Kidney (tissue), 14 donors: Measurements from ENCODE around the gene CPT1B. TPM values are rescaled to one million over a fixed set of nuclear protein-coding genes. Genes with fewer than 3 reads are reported as not detected.

Experiments used
- DNase-seq, 5 donors: peaks; one replicate each; pipeline ENCODE4 v3.0.0-alpha.2; 2013 to 2020
- FAIRE-seq: peaks from 2 replicates; lab custom pipeline; 2012; peaks lifted over from hg19 to GRCh38; lab: Jason Lieb, UNC
- H3K27ac ChIP-seq, 2 donors: one replicate each; pipeline ENCODE4 v1.7.0; 2013; ENCODE audit warnings: low read depth in 2 of 2, low read length in 2 of 2, inconsistent platforms in 1 of 2
- H3K27me3 ChIP-seq: one replicate; pipeline ENCODE4 v1.7.1; 2013; ENCODE audit warnings: low read length, inconsistent platforms; ENCODE audit not compliant: control insufficient read depth, insufficient read depth
- H3K36me3 ChIP-seq, 3 donors: one replicate each; pipeline versions ENCODE4 v1.7.0 to v1.7.1; 2013; ENCODE audit warnings: low read length in 3 of 3, control low read depth in 1 of 3, inconsistent platforms in 1 of 3; ENCODE audit not compliant: insufficient read depth in 3 of 3, control insufficient read depth in 2 of 3
- H3K4me1 ChIP-seq, 3 donors: one replicate each; pipeline versions ENCODE4 v1.7.0 to v1.7.1; 2013; ENCODE audit warnings: low read length in 3 of 3, inconsistent platforms in 1 of 3, low read depth in 1 of 3; ENCODE audit not compliant: control insufficient read depth in 2 of 3, insufficient read depth in 2 of 3
- H3K4me3 ChIP-seq, 3 donors: one replicate each; pipeline versions ENCODE4 v1.7.0 to v1.8.1; 2013; ENCODE audit warnings: low read length in 3 of 3, control low read depth in 1 of 3, inconsistent platforms in 1 of 3
- H3K9ac ChIP-seq, 3 donors: one replicate each; pipeline versions ENCODE4 v1.7.0 to v1.7.1; 2013; ENCODE audit warnings: low read length in 3 of 3, control low read depth in 1 of 3, inconsistent platforms in 1 of 3
- H3K9me3 ChIP-seq, 3 donors: one replicate each; pipeline versions ENCODE4 v1.7.0 to v1.7.1; 2013; ENCODE audit warnings: low read length in 3 of 3, control low read depth in 1 of 3, inconsistent platforms in 1 of 3; ENCODE audit not compliant: control insufficient read depth in 2 of 3, insufficient read depth in 1 of 3
- intact Hi-C: fragments of 100-400 bp; cut with DNase I; formaldehyde crosslinking; loops from one replicate; pipeline ENCODE4 v1.11.1; 2022
- polyA plus RNA-seq: library from polyadenylated mRNA; stranded (reverse); fragments of 350-450 nt; fragmentation: Illumina TruSeq; extraction: RNeasy Lipid Tissue Mini Kit (QIAGEN cat#74804); gene quantifications from one replicate; pipeline ENCODE4 v1.2.3, GENCODE V29; 2014; ENCODE audit warnings: low read depth, low replicate concordance; ENCODE audit not compliant: insufficient read depth
- total RNA-seq: library from RNA; stranded (reverse); fragmentation: NEBNext Ultra II Directional; extraction: Animal tissue kit (Norgen Biotek cat#: 25700); gene quantifications from one replicate; pipeline ENCODE4 v1.2.1, GENCODE V29; 2021
- TF ChIP-seq, protein P1 (sequence below): IDR thresholded peaks from 3 replicates; pipeline ENCODE4 v1.5.1; 2012; ENCODE audit warnings: mild to moderate bottlenecking, moderate library complexity, borderline replicate concordance; ENCODE audit not compliant: insufficient read depth; ENCODE audit errors: extremely low read depth
- donor health status: control.
- donor health status: control.
- donor health status: control.
- donor health status: control.
- donor health status: control.
- donor health status: DM: yes; HTN: yes; CAD: no.
- donor health status: Normal renal cell carcinoma (clear cell type).

Gene CPT1B
- total and polyA plus RNA-seq, 2 donors from 2014 or later = 20.6 to 34.3 TPM

DNA sequence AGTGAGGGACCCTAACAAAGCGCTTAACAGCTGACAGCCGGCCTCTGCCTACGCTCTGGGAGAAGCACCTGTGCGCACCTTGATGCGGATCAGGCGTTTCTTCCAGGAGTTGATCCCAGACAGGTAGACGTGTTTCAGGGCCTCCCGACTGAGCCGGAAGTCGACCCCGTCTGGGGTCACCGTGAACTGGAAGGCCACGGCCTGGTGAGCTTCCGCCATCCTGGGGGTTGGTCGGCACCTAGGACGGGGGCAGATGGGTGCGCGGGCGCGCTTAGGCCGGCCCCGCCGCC, 585 bp downstream of the CPT1B start:
- FAIRE-seq (no peak), DNase-seq (no peak)
- H3K9ac ChIP-seq = peak overlapping the region in 1 of 3 donors; percentile 19
- peaks cover 0 to 4% (median 0%) of the 10 kb centered on the region in 3 donors for H3K36me3 ChIP-seq
- intact Hi-C loops = no loop called here
- H3K9me3 ChIP-seq = no peaks in the 10 kb centered on the region
- no peak overlapping the region for H3K27ac ChIP-seq
- H3K4me1 ChIP-seq = peaks cover 0 to 16% (median 0%) of the 10 kb centered on the region in 3 donors
- no peaks in the 10 kb centered on the region for H3K27me3 ChIP-seq
- no peak overlapping the region for H3K4me3 ChIP-seq
- TF ChIP-seq, protein P1, sequence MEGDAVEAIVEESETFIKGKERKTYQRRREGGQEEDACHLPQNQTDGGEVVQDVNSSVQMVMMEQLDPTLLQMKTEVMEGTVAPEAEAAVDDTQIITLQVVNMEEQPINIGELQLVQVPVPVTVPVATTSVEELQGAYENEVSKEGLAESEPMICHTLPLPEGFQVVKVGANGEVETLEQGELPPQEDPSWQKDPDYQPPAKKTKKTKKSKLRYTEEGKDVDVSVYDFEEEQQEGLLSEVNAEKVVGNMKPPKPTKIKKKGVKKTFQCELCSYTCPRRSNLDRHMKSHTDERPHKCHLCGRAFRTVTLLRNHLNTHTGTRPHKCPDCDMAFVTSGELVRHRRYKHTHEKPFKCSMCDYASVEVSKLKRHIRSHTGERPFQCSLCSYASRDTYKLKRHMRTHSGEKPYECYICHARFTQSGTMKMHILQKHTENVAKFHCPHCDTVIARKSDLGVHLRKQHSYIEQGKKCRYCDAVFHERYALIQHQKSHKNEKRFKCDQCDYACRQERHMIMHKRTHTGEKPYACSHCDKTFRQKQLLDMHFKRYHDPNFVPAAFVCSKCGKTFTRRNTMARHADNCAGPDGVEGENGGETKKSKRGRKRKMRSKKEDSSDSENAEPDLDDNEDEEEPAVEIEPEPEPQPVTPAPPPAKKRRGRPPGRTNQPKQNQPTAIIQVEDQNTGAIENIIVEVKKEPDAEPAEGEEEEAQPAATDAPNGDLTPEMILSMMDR = no peak

DNA sequence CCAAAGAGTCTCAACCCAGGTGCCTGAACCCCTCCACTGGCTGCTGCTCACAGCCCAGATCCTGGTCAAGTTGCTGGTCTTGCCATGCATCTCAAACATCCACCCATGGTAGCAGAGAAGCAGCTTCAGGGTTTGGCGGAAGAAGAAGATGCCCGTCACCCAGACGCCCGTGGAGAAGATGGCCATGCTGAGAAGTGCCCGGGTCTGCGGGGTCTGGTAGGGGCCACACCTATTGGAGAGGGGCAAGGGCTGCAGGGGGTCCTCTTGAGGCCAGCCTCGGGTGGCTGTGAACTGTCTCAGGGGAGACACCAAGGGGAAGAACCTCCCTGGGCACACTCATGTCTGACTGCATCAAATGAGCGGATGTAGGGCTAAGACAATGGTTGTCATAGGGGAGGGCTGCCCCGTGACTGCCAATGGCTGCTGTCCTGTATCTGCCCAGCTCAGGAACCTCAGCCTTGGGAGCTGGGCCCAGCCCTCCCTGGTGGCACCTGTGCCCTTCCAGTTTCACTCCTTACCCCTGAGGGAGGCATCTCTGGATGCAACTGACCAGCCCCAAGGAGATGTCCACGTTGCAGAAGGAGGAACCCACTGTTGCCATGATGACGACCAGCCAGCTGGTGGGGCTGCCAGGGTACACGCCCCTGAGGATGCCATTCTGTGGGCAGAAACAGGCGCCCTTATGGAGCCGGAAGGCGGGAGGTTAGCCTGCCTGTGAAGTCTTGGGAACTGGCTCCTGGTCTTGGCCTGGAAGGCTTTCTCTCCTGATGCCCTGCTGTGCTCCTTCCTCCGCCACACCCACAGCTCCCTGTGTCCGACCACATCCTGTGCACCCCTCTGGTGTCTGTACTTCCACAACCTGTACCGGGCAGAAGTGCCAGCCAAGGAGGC, 1.2 kb downstream of the CPT1B start:
- H3K4me3 ChIP-seq = no peak overlapping the region
- FAIRE-seq = no peak
- no peaks in the 10 kb centered on the region for H3K27me3 ChIP-seq
- H3K27ac ChIP-seq = no peak overlapping the region
- peaks cover 0 to 5% (median 0%) of the 10 kb centered on the region in 3 donors for H3K36me3 ChIP-seq
- H3K9me3 ChIP-seq = no peaks in the 10 kb centered on the region
- DNase-seq = no peak
- peak overlapping the region in 1 of 3 donors; percentile 19 for H3K9ac ChIP-seq
- intact Hi-C loops = no loop called here
- TF ChIP-seq, protein P1 = no peak
- peaks cover 0 to 16% (median 0%) of the 10 kb centered on the region in 3 donors for H3K4me1 ChIP-seq

DNA sequence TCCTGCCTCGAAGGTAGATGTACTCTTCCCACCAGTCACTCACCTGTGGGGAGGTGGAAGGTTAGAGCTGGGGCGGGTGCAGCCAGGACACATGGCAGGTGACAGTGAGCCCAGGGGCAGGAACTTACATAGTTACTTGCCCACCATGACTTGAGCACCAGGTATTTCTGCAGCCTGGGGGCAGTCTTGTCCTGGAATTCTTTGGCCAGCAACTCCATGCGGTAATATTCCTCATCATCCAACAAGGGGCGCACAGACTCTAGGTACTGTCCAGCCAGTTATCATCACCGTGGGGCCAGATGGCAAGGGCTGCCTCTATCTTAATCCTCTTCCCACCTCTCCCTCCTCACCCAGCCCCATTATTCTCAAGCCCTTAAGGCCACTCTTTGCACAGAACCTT, 2.2 kb downstream of the CPT1B start:
- H3K27ac ChIP-seq = no peak overlapping the region
- TF ChIP-seq, protein P1 = no peak
- no peaks in the 10 kb centered on the region for H3K9me3 ChIP-seq
- peaks cover 0 to 8% (median 0%) of the 10 kb centered on the region in 3 donors for H3K4me1 ChIP-seq
- intact Hi-C loops = no loop called here
- no peak overlapping the region for H3K9ac ChIP-seq
- no peak for FAIRE-seq
- H3K4me3 ChIP-seq = no peak overlapping the region
- H3K27me3 ChIP-seq = no peaks in the 10 kb centered on the region
- peak in 4 of 5 donors; percentile 62 to 74 (median 69) for DNase-seq
- H3K36me3 ChIP-seq = peaks cover 0 to 9% (median 8%) of the 10 kb centered on the region in 3 donors
